ENCODE measurements around the gene MRPS2.

Gene MRPS2

DNA sequence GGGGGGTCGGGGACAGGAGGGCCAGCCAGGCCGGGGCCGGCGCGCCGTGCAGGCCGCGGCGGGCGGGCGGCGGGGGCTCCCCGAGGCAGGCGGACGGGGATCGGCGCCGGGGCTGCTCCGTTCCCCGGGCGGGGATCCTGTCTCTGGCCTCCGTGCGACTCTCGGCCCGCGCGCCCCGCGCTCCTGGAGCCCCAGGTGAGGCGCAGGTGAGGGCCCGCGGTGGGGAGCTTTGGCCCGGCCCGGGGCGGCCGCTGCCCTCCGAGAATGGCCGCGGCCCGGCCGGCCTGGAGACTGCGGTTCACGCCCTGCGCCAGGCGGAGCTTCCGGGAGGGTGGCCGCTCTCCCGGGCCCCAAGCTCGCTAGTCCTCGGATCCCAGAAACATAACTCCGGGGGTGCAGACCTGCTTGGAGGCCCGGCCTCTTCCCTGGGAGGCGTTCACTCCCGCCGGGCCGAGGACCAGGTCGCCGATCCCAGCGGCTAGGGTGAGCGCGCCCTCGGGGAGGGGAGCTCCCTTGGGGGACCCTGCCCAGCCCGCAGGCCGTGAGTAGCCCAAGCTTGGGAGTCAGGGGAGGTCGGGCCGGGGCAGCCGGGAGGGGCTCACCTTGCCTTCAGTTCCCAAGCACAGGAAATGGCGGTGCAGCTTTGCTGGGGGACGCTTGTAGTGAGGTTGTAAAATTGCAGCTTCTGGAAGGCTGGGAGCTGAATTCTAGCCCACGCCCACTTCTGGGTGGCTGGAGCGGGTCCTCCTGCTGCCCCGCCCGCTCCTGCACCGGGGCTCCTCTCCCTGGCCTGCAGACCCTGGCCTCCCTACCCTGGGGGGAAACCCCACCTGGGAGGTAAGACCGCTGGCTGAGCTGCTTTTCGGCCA lies 20.2 kb upstream of the MRPS2 start:
- Histone ChIP-seq H3K27me3 (ENCODE audit: control insufficient read depth in 5 of 5, insufficient read depth in 4 of 5, low read length in 5 of 5) (no peaks in the 10 kb centered on the region), H3K4me1 (ENCODE audit: control insufficient read depth in 5 of 5, insufficient read depth in 5 of 5, low read length in 5 of 5) (peaks cover 0 to 17% (median 13%) of the 10 kb centered on the region in 5 donors), H3K9me3 (ENCODE audit: control insufficient read depth in 5 of 5, low read length in 5 of 5) (no peaks in the 10 kb centered on the region), H3K4me3 (ENCODE audit: low read depth in 1 of 5, low read length in 5 of 5) (peak overlapping the region; percentile 57 to 87 (median 76)), H3K36me3 (ENCODE audit: control insufficient read depth in 5 of 5, insufficient read depth in 5 of 5, low read length in 5 of 5) (peaks cover 0 to 21% (median 15%) of the 10 kb centered on the region in 5 donors), H3K27ac (ENCODE audit: low read depth, low read length) (no peak overlapping the region), H3K9ac (ENCODE audit: low read length in 5 of 5) (peak overlapping the region in 4 of 5 donors; percentile 62 to 76 (median 71))

GRCh38 chr9:135480940-135481310 lies 19.6 kb upstream of the MRPS2 start:
- no peak overlapping the region for H3K27ac ChIP-seq (ENCODE audit: low read depth, low read length)

DNA sequence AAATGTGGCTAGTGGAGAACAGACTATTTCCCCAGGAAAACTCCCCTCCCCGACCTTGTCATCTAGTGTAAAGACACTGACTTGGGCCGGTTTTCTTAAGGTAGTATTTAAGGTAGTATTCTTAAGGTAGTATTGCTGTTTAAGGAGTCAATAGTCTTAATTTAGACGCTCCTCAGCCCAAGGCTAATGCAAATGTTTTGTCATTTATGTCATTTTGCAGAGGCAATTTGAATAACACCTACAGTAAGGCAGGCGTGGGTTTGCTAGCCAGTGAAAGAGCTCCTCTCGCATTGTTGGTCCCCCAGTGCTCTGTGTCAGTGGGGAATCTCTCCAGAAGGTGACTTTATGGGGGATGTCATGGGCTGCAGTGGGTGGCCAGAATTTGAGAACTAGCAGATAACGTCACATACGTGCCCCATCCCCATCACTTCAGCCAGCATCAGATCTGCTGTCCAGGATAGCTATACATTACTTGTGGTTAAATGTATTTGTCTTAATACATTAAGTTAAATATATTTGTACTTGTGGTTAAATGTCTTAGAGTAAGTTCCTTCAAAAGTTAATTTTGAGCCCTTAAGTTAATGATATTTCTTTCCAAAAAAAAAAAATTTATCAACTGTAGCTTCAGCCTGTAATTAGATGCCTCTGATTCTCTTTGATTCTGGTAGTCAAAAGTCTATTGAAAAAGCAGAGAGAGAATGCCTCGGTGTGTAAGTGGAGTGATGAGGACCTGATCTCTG lies 18.3 kb upstream of the MRPS2 start:
- no peaks in the 10 kb centered on the region for H3K9me3 ChIP-seq (ENCODE audit: control insufficient read depth in 5 of 5, low read length in 5 of 5)
- peaks cover 0 to 40% (median 33%) of the 10 kb centered on the region in 5 donors for H3K36me3 ChIP-seq (ENCODE audit: control insufficient read depth in 5 of 5, insufficient read depth in 5 of 5, low read length in 5 of 5)
- no peak overlapping the region for H3K27ac ChIP-seq (ENCODE audit: low read depth, low read length)
- H3K27me3 ChIP-seq (ENCODE audit: control insufficient read depth in 5 of 5, insufficient read depth in 4 of 5, low read length in 5 of 5) = no peaks in the 10 kb centered on the region
- H3K4me1 ChIP-seq (ENCODE audit: control insufficient read depth in 5 of 5, insufficient read depth in 5 of 5, low read length in 5 of 5) = peaks cover 0 to 17% (median 13%) of the 10 kb centered on the region in 5 donors
- H3K9ac ChIP-seq (ENCODE audit: low read length in 5 of 5) = no peak overlapping the region
- no peak overlapping the region for H3K4me3 ChIP-seq (ENCODE audit: low read depth in 1 of 5, low read length in 5 of 5)

More at GRCh38 chr9:135480940-135481310, 19.6 kb upstream of the MRPS2 start:
- peaks cover 0 to 17% (median 13%) of the 10 kb centered on the region in 5 donors for H3K4me1 ChIP-seq (ENCODE audit: control insufficient read depth in 5 of 5, insufficient read depth in 5 of 5, low read length in 5 of 5)
- peak overlapping the region in 3 of 5 donors; percentile 71 to 76 (median 71) for H3K9ac ChIP-seq (ENCODE audit: low read length in 5 of 5)
- peak overlapping the region; percentile 57 to 87 (median 76) for H3K4me3 ChIP-seq (ENCODE audit: low read depth in 1 of 5, low read length in 5 of 5)
- H3K36me3 ChIP-seq (ENCODE audit: control insufficient read depth in 5 of 5, insufficient read depth in 5 of 5, low read length in 5 of 5) = peaks cover 0 to 27% (median 21%) of the 10 kb centered on the region in 5 donors
- H3K27me3 ChIP-seq (ENCODE audit: control insufficient read depth in 5 of 5, insufficient read depth in 4 of 5, low read length in 5 of 5) = no peaks in the 10 kb centered on the region
- H3K9me3 ChIP-seq (ENCODE audit: control insufficient read depth in 5 of 5, low read length in 5 of 5) = no peaks in the 10 kb centered on the region

GRCh38 chr9:135484460-135485277 lies 15.8 kb upstream of the MRPS2 start:
- no peak overlapping the region for H3K4me3 ChIP-seq (ENCODE audit: low read depth in 1 of 5, low read length in 5 of 5)
- no peak overlapping the region for H3K27ac ChIP-seq (ENCODE audit: low read depth, low read length)
- no peak overlapping the region for H3K9ac ChIP-seq (ENCODE audit: low read length in 5 of 5)
- no peaks in the 10 kb centered on the region for H3K27me3 ChIP-seq (ENCODE audit: control insufficient read depth in 5 of 5, insufficient read depth in 4 of 5, low read length in 5 of 5)
- no peaks in the 10 kb centered on the region for H3K9me3 ChIP-seq (ENCODE audit: control insufficient read depth in 5 of 5, low read length in 5 of 5)
- peaks cover 0 to 11% (median 9%) of the 10 kb centered on the region in 5 donors for H3K4me1 ChIP-seq (ENCODE audit: control insufficient read depth in 5 of 5, insufficient read depth in 5 of 5, low read length in 5 of 5)
- peaks cover 0 to 62% (median 49%) of the 10 kb centered on the region in 5 donors for H3K36me3 ChIP-seq (ENCODE audit: control insufficient read depth in 5 of 5, insufficient read depth in 5 of 5, low read length in 5 of 5)

DNA sequence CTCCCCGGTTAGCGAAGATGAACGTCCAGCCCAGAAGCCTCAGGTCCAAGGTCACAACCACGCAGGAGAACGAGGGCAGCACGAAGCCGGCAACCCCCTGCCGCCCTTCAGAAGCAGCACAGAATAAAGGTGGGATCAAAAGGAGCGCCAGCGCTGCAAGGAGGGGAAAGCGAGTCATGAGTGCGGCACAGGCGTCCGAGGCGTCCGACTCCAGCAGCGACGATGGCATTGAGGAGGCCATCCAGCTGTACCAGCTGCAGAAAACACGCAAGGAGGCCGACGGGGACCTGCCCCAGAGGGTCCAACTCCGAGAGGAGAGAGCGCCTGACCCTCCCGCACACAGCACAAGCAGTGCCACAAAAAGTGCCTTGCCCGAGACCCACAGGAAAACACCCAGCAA lies 15.1 kb upstream of the MRPS2 start:
- Histone ChIP-seq H3K27me3 (ENCODE audit: control insufficient read depth in 5 of 5, insufficient read depth in 4 of 5, low read length in 5 of 5) (no peaks in the 10 kb centered on the region), H3K4me3 (ENCODE audit: low read depth in 1 of 5, low read length in 5 of 5) (no peak overlapping the region), H3K9me3 (ENCODE audit: control insufficient read depth in 5 of 5, low read length in 5 of 5) (no peaks in the 10 kb centered on the region), H3K4me1 (ENCODE audit: control insufficient read depth in 5 of 5, insufficient read depth in 5 of 5, low read length in 5 of 5) (peaks cover 0 to 10% (median 7%) of the 10 kb centered on the region in 5 donors), H3K27ac (ENCODE audit: low read depth, low read length) (no peak overlapping the region), H3K36me3 (ENCODE audit: control insufficient read depth in 5 of 5, insufficient read depth in 5 of 5, low read length in 5 of 5) (peaks cover 0 to 65% (median 49%) of the 10 kb centered on the region in 5 donors), H3K9ac (ENCODE audit: low read length in 5 of 5) (no peak overlapping the region)

DNA sequence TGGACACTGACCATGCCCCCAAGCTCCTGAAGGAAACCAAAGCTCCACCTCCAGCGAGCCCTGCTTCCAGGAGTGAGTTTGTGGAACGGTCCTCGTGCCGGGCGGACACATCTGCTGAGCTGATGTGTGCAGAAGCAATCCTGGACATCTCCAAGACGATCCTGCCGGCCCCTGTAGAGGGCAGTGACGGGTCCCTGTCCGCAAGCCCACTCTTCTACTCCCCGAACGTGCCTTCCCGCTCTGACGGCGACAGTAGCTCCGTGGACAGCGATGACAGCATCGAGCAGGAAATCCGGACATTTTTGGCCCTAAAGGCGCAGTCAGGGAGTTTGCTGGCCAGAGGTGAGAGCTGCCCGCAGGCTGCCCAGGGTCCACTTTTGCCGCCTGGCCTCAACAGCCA lies 14.7 kb upstream of the MRPS2 start:
- H3K4me3 ChIP-seq (ENCODE audit: low read depth in 1 of 5, low read length in 5 of 5) = no peak overlapping the region
- H3K9ac ChIP-seq (ENCODE audit: low read length in 5 of 5) = no peak overlapping the region
- no peak overlapping the region for H3K27ac ChIP-seq (ENCODE audit: low read depth, low read length)
- H3K27me3 ChIP-seq (ENCODE audit: control insufficient read depth in 5 of 5, insufficient read depth in 4 of 5, low read length in 5 of 5) = no peaks in the 10 kb centered on the region
- no peaks in the 10 kb centered on the region for H3K9me3 ChIP-seq (ENCODE audit: control insufficient read depth in 5 of 5, low read length in 5 of 5)
- peaks cover 0 to 68% (median 49%) of the 10 kb centered on the region in 5 donors for H3K36me3 ChIP-seq (ENCODE audit: control insufficient read depth in 5 of 5, insufficient read depth in 5 of 5, low read length in 5 of 5)
- peaks cover 0 to 5% (median 3%) of the 10 kb centered on the region in 5 donors for H3K4me1 ChIP-seq (ENCODE audit: control insufficient read depth in 5 of 5, insufficient read depth in 5 of 5, low read length in 5 of 5)

DNA sequence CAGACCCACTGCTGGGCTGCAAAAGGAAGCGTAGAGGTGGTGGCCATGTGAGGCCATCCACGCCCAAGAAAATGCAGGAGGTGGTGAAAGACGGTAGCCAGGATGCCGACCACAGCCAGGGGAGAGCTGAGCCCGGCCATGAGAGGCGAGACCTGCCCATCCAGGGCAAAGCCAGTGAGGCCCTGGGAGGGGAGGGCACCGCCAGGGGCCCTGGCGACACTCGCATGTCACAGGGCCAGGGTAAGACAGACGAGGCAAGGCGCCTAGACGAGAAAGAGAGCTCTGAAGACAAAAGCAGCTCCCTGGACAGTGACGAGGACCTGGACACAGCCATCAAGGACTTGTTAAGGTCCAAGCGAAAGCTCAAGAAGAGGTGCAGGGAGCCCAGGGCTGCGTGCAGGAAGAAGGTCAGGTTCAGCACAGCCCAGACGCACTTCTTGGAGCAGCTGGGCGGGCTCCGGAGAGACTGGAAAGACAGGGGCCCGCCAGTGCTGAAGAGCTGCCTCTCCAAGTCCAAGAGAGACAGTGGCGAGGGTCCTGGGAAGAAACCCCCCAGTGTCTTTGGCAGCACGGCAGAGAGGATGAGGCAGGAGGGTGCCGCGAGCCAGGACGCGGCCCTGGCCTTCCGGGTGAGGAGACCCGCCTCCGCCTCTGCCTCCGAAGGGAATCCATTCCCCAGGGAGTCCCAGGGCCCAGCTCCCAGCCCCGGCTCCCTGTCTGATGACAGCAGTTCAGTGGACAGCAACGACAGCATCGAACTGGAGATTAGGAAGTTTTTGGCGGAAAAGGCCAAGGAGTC lies 14.0 kb upstream of the MRPS2 start:
- Histone ChIP-seq H3K36me3 (ENCODE audit: control insufficient read depth in 5 of 5, insufficient read depth in 5 of 5, low read length in 5 of 5) (peaks cover 0 to 68% (median 49%) of the 10 kb centered on the region in 5 donors), H3K4me1 (ENCODE audit: control insufficient read depth in 5 of 5, insufficient read depth in 5 of 5, low read length in 5 of 5) (no peaks in the 10 kb centered on the region), H3K27me3 (ENCODE audit: control insufficient read depth in 5 of 5, insufficient read depth in 4 of 5, low read length in 5 of 5) (no peaks in the 10 kb centered on the region), H3K9me3 (ENCODE audit: control insufficient read depth in 5 of 5, low read length in 5 of 5) (no peaks in the 10 kb centered on the region), H3K4me3 (ENCODE audit: low read depth in 1 of 5, low read length in 5 of 5) (no peak overlapping the region), H3K9ac (ENCODE audit: low read length in 5 of 5) (no peak overlapping the region), H3K27ac (ENCODE audit: low read depth, low read length) (no peak overlapping the region)

GRCh38 chr9:135487281-135488012 lies 13.0 kb upstream of the MRPS2 start:
- Histone ChIP-seq H3K27ac (ENCODE audit: low read depth, low read length) (no peak overlapping the region), H3K27me3 (ENCODE audit: control insufficient read depth in 5 of 5, insufficient read depth in 4 of 5, low read length in 5 of 5) (no peaks in the 10 kb centered on the region), H3K4me3 (ENCODE audit: low read depth in 1 of 5, low read length in 5 of 5) (no peak overlapping the region), H3K9me3 (ENCODE audit: control insufficient read depth in 5 of 5, low read length in 5 of 5) (no peaks in the 10 kb centered on the region), H3K4me1 (ENCODE audit: control insufficient read depth in 5 of 5, insufficient read depth in 5 of 5, low read length in 5 of 5) (no peaks in the 10 kb centered on the region), H3K36me3 (ENCODE audit: control insufficient read depth in 5 of 5, insufficient read depth in 5 of 5, low read length in 5 of 5) (peaks cover 0 to 68% (median 49%) of the 10 kb centered on the region in 5 donors), H3K9ac (ENCODE audit: low read length in 5 of 5) (no peak overlapping the region)

DNA sequence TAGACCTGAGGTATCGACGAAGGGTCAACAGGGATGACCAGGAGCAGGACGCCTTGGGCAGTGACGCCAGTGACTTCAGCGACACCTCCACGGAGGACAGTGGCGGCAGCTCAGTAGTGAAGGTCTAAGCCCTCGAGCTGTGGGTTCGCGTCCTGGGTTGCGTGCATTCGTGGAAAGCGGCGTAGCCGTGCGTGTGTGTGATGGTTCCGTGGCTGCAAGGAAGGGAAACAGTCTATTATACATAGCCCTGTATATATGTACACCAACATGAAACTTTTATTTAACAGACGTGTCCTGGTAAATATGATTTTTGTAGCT lies 12.5 kb upstream of the MRPS2 start:
- Histone ChIP-seq H3K9ac (ENCODE audit: low read length in 5 of 5) (no peak overlapping the region), H3K9me3 (ENCODE audit: control insufficient read depth in 5 of 5, low read length in 5 of 5) (no peaks in the 10 kb centered on the region), H3K4me3 (ENCODE audit: low read depth in 1 of 5, low read length in 5 of 5) (no peak overlapping the region), H3K27me3 (ENCODE audit: control insufficient read depth in 5 of 5, insufficient read depth in 4 of 5, low read length in 5 of 5) (no peaks in the 10 kb centered on the region), H3K36me3 (ENCODE audit: control insufficient read depth in 5 of 5, insufficient read depth in 5 of 5, low read length in 5 of 5) (peaks cover 0 to 68% (median 49%) of the 10 kb centered on the region in 5 donors), H3K27ac (ENCODE audit: low read depth, low read length) (no peak overlapping the region), H3K4me1 (ENCODE audit: control insufficient read depth in 5 of 5, insufficient read depth in 5 of 5, low read length in 5 of 5) (no peaks in the 10 kb centered on the region)

All from subcutaneous abdominal adipose tissue (tissue), 5 donors.